Calu3 (cell line): ENCODE measurements around the gene ZNF579. TPM values are rescaled to one million over a fixed set of nuclear protein-coding genes. Genes with fewer than 3 reads are reported as not detected.

ENCODE experiments used
- BruUV-seq: library from RNA; stranded (reverse); fragments of 400-500 nt; replicated peaks from 2 replicates; lab custom pipeline; 2021; lab: Mats Ljungman, UMichigan
- CTCF ChIA-PET: fragments of 300-600 bp; sonication (Branson Sonifier 250); formaldehyde crosslinking; loops from one replicate; lab custom pipeline; 2022; ENCODE audit warnings: antibody characterized with exemption; lab: Charles Lee
- DNase-seq: peaks from one replicate; pipeline ENCODE4 v3.0.0; 2022
- H3K27ac Mint-ChIP-seq: one replicate; pipeline ENCODE4 v1.8.0; 2022; ENCODE audit warnings: mixed read lengths; ENCODE audit not compliant: unreplicated experiment
- H3K27me3 Mint-ChIP-seq: one replicate; pipeline ENCODE4 v1.8.0; 2022; ENCODE audit warnings: mixed read lengths; ENCODE audit not compliant: unreplicated experiment
- H3K36me3 Mint-ChIP-seq: one replicate; pipeline ENCODE4 v1.8.0; 2022; ENCODE audit warnings: mild to moderate bottlenecking, moderate library complexity, mixed read lengths; ENCODE audit not compliant: insufficient read depth, unreplicated experiment
- H3K4me1 Mint-ChIP-seq: one replicate; pipeline ENCODE4 v1.8.0; 2022; ENCODE audit warnings: mild to moderate bottlenecking, low read depth, mixed read lengths; ENCODE audit not compliant: unreplicated experiment
- H3K4me3 Mint-ChIP-seq: one replicate; pipeline ENCODE4 v1.8.0; 2022; ENCODE audit warnings: mild to moderate bottlenecking, low read depth, moderate library complexity, mixed read lengths; ENCODE audit not compliant: unreplicated experiment
- H3K9me3 Mint-ChIP-seq: one replicate; pipeline ENCODE4 v1.8.0; 2022; ENCODE audit warnings: low read depth, mixed read lengths; ENCODE audit not compliant: unreplicated experiment
- intact Hi-C: fragments of 100-400 bp; cut with micrococcal nuclease; formaldehyde crosslinking; loops from one replicate; pipeline ENCODE4 v1.10.0; 2022; ENCODE audit not compliant: unreplicated experiment
- total RNA-seq: library from RNA; stranded (reverse); gene quantifications from 2 replicates; pipeline ENCODE4 v1.2.3, GENCODE V29; 2022
- TF ChIP-seq, protein P1 (sequence below): fragments of 200-600 bp; IDR thresholded peaks from one replicate; pipeline ENCODE4 v1.8.0; 2022; ENCODE audit warnings: antibody characterized with exemption; ENCODE audit not compliant: unreplicated experiment

Gene ZNF579
- total RNA-seq, 1 experiment from 2014 or later, result 29.8 TPM

DNA sequence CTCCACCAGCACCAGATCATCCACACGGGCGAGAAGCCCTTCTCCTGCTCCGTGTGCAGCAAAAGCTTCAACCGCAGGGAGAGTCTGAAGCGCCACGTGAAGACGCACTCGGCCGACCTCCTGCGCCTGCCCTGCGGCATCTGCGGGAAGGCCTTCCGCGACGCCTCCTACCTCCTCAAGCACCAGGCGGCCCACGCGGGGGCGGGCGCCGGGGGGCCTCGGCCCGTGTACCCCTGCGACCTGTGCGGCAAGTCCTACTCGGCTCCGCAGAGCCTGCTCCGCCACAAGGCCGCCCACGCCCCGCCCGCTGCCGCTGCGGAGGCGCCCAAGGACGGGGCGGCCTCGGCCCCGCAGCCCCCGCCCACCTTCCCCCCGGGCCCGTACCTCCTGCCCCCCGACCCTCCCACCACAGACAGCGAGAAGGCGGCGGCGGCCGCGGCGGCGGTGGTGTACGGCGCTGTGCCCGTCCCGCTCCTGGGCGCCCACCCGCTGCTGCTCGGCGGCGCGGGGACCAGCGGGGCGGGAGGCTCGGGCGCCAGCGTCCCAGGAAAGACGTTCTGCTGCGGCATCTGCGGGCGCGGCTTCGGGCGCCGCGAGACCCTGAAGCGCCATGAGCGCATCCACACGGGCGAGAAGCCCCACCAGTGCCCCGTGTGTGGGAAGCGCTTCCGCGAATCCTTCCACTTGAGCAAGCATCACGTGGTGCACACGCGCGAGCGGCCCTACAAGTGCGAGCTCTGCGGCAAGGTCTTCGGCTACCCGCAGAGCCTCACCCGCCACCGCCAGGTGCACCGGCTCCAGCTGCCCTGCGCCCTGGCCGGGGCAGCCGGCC lies 34.3 kb upstream of the ZNF579 start:
- CTCF ChIA-PET, result interaction anchor here (0.5 kb wide), 1 partner anchor 485 kb away, joined by 3 read pairs; no protein-coding TSS in a partner anchor
- TF ChIP-seq, protein P1, sequence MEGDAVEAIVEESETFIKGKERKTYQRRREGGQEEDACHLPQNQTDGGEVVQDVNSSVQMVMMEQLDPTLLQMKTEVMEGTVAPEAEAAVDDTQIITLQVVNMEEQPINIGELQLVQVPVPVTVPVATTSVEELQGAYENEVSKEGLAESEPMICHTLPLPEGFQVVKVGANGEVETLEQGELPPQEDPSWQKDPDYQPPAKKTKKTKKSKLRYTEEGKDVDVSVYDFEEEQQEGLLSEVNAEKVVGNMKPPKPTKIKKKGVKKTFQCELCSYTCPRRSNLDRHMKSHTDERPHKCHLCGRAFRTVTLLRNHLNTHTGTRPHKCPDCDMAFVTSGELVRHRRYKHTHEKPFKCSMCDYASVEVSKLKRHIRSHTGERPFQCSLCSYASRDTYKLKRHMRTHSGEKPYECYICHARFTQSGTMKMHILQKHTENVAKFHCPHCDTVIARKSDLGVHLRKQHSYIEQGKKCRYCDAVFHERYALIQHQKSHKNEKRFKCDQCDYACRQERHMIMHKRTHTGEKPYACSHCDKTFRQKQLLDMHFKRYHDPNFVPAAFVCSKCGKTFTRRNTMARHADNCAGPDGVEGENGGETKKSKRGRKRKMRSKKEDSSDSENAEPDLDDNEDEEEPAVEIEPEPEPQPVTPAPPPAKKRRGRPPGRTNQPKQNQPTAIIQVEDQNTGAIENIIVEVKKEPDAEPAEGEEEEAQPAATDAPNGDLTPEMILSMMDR, result no peak
- Mint-ChIP-seq H3K27me3 (no peaks in the 10 kb centered on the region), H3K36me3 (peaks cover 44% of the 10 kb centered on the region), H3K4me1 (no peaks in the 10 kb centered on the region), H3K4me3 (no peak overlapping the region), H3K27ac (no peak overlapping the region), H3K9me3 (no peaks in the 10 kb centered on the region)
- no TSS peak for BruUV-seq
- intact Hi-C loops, result no loop called here
- DNase-seq, result no peak

GRCh38 chr19:55613930-55614710 lies 33.5 kb upstream of the ZNF579 start:
- BruUV-seq, result no TSS peak
- TF ChIP-seq, protein P1, result no peak
- no peaks in the 10 kb centered on the region for H3K27me3 Mint-ChIP-seq
- H3K9me3 Mint-ChIP-seq, result no peaks in the 10 kb centered on the region
- CTCF ChIA-PET, result no interaction called here
- no peak for DNase-seq
- H3K36me3 Mint-ChIP-seq, result peaks cover 40% of the 10 kb centered on the region
- no peaks in the 10 kb centered on the region for H3K4me1 Mint-ChIP-seq
- H3K27ac Mint-ChIP-seq, result no peak overlapping the region
- no peak overlapping the region for H3K4me3 Mint-ChIP-seq
- intact Hi-C loops, result no loop called here

GRCh38 chr19:55613396-55613795 lies 32.7 kb upstream of the ZNF579 start:
- H3K9me3 Mint-ChIP-seq, result no peaks in the 10 kb centered on the region
- TF ChIP-seq, protein P1, result no peak
- no peaks in the 10 kb centered on the region for H3K27me3 Mint-ChIP-seq
- intact Hi-C loops, result no loop called here
- H3K27ac Mint-ChIP-seq, result no peak overlapping the region
- no TSS peak for BruUV-seq
- no peaks in the 10 kb centered on the region for H3K4me1 Mint-ChIP-seq
- no peak for DNase-seq
- peaks cover 37% of the 10 kb centered on the region for H3K36me3 Mint-ChIP-seq
- CTCF ChIA-PET, result no interaction called here
- no peak overlapping the region for H3K4me3 Mint-ChIP-seq

- no peak for DNase-seq
- Mint-ChIP-seq H3K36me3 (peaks cover 27% of the 10 kb centered on the region), H3K4me3 (no peak overlapping the region), H3K27me3 (no peaks in the 10 kb centered on the region), H3K4me1 (peaks cover 8% of the 10 kb centered on the region), H3K27ac (no peak overlapping the region), H3K9me3 (no peaks in the 10 kb centered on the region)
- CTCF ChIA-PET, result no interaction called here
- TF ChIP-seq, protein P1, result no peak
- BruUV-seq, result no TSS peak
- intact Hi-C loops, result no loop called here
These were observed 31.5 kb upstream of the ZNF579 start for GRCh38 chr19:55611983-55612645.
